Parathyroid adenoma (tissue), 2 donors: ENCODE results near the gene TMEM54.
"Not testable (repeated sequence)": the region's sequence is repeated elsewhere in the genome, so short reads cannot be mapped to it uniquely, and the experiment has no call there.

Experiments
- H2AFZ ChIP-seq: fragments of 300-600 bp; sonication (generic); one replicate; pipeline ENCODE4 v1.7.0; 2017; ENCODE audit warnings: antibody characterized with exemption, mild to moderate bottlenecking
- H3K27ac ChIP-seq: fragments of 300-600 bp; sonication (generic); one replicate; pipeline ENCODE4 v1.7.0; 2017
- H3K27me3 ChIP-seq: fragments of 300-600 bp; sonication (generic); one replicate; pipeline ENCODE4 v1.7.0; 2017; ENCODE audit warnings: low read length; ENCODE audit not compliant: control insufficient read depth, insufficient read depth
- H3K36me3 ChIP-seq: fragments of 300-600 bp; sonication (generic); one replicate; pipeline ENCODE4 v1.7.0; 2017; ENCODE audit warnings: low read length; ENCODE audit not compliant: control insufficient read depth, insufficient read depth
- H3K4me1 ChIP-seq: fragments of 300-600 bp; sonication (generic); one replicate; pipeline ENCODE4 v1.7.0; 2017; ENCODE audit warnings: control low read depth
- H3K4me2 ChIP-seq: fragments of 300-600 bp; sonication (generic); one replicate; pipeline ENCODE4 v1.7.0; 2017; ENCODE audit warnings: low read length
- H3K4me3 ChIP-seq: fragments of 300-600 bp; sonication (generic); one replicate; pipeline ENCODE4 v1.7.0; 2017; ENCODE audit warnings: low read depth, low read length
- H3K79me2 ChIP-seq: fragments of 300-600 bp; sonication (generic); one replicate; pipeline ENCODE4 v1.7.0; 2017; ENCODE audit warnings: control low read depth
- H3K9ac ChIP-seq: fragments of 300-600 bp; sonication (generic); one replicate; pipeline ENCODE4 v1.7.0; 2017; ENCODE audit warnings: mild to moderate bottlenecking
- H3K9me3 ChIP-seq: fragments of 300-600 bp; sonication (generic); one replicate; pipeline ENCODE4 v1.7.0; 2017; ENCODE audit warnings: low read length; ENCODE audit not compliant: control insufficient read depth
- CTCF ChIP-seq: fragments of 300-600 bp; sonication (generic); IDR thresholded peaks from one replicate; pipeline ENCODE4 v1.7.0; 2017; ENCODE audit warnings: antibody characterized with exemption, mild to moderate bottlenecking
- donor health status: primary hyperparathyroidism.

Gene TMEM54

GRCh38 chr1:32915766-32916706 is 14.8 kb upstream of the TMEM54 start:
- Histone ChIP-seq H3K4me1 (no peaks in the 10 kb centered on the region), H3K9me3 (no peaks in the 10 kb centered on the region), H3K27me3 (no peaks in the 10 kb centered on the region), H3K9ac (no peak overlapping the region), H2AFZ (no peak overlapping the region), H3K27ac (no peak overlapping the region), H3K4me2 (no peak overlapping the region), H3K36me3 (no peaks in the 10 kb centered on the region), H3K79me2 (no peaks in the 10 kb centered on the region), H3K4me3 (no peak overlapping the region)
- TF ChIP-seq CTCF = no peak

DNA sequence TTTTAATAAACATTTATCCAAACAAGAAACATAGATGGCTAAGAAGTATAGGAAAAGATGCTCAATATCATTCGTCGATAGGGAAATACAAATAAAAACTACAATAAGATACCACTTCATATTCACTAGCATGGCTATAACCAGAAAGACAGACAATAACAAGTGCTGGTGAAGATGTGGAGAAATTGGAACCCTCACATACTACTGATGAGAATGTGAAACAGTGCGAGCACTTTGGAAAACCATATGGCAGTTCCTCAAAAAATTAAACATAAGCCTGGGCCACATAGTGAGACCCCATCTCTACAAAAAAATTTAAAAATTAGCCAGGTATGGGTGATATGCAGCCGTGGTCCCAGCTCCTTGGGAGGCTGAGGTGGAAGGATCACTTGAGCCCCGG is 9.1 kb upstream of the TMEM54 start:
- no peaks in the 10 kb centered on the region for H3K4me1 ChIP-seq
- no peaks in the 10 kb centered on the region for H3K79me2 ChIP-seq
- no peak for TF ChIP-seq CTCF
- no peaks in the 10 kb centered on the region for H3K27me3 ChIP-seq
- no peaks in the 10 kb centered on the region for H3K9me3 ChIP-seq
- no peak overlapping the region for H3K4me3 ChIP-seq
- no peaks in the 10 kb centered on the region for H3K36me3 ChIP-seq
- H2AFZ ChIP-seq = no peak overlapping the region
- no peak overlapping the region for H3K27ac ChIP-seq
- no peak overlapping the region for H3K4me2 ChIP-seq
- H3K9ac ChIP-seq = no peak overlapping the region

GRCh38 chr1:32907435-32907834 is 6.2 kb upstream of the TMEM54 start:
- Histone ChIP-seq H3K4me3 (no peak overlapping the region), H2AFZ (no peak overlapping the region), H3K4me1 (no peaks in the 10 kb centered on the region), H3K36me3 (no peaks in the 10 kb centered on the region), H3K27me3 (no peaks in the 10 kb centered on the region), H3K4me2 (no peak overlapping the region), H3K9ac (no peak overlapping the region), H3K27ac (no peak overlapping the region), H3K9me3 (no peaks in the 10 kb centered on the region), H3K79me2 (no peaks in the 10 kb centered on the region)
- TF ChIP-seq CTCF = no peak

GRCh38 chr1:32906654-32907053 is 5.5 kb upstream of the TMEM54 start:
- Histone ChIP-seq H3K9ac (no peak overlapping the region), H3K36me3 (no peaks in the 10 kb centered on the region), H3K79me2 (no peaks in the 10 kb centered on the region), H3K27me3 (no peaks in the 10 kb centered on the region), H3K4me3 (no peak overlapping the region), H3K27ac (no peak overlapping the region), H3K9me3 (no peaks in the 10 kb centered on the region), H3K4me2 (no peak overlapping the region), H3K4me1 (no peaks in the 10 kb centered on the region), H2AFZ (no peak overlapping the region)
- TF ChIP-seq CTCF = no peak

- not testable (repeated sequence) for H3K4me3 ChIP-seq, H3K4me2 ChIP-seq, H3K27me3 ChIP-seq, H2AFZ ChIP-seq, H3K9me3 ChIP-seq, H3K4me1 ChIP-seq, H3K36me3 ChIP-seq, H3K79me2 ChIP-seq, H3K27ac ChIP-seq, H3K9ac ChIP-seq
Measured at GRCh38 chr1:32905588-32905987, 4.4 kb upstream of the TMEM54 start.
